ENCODE data around the gene MXRA7.

MXRA7 gene

DNA sequence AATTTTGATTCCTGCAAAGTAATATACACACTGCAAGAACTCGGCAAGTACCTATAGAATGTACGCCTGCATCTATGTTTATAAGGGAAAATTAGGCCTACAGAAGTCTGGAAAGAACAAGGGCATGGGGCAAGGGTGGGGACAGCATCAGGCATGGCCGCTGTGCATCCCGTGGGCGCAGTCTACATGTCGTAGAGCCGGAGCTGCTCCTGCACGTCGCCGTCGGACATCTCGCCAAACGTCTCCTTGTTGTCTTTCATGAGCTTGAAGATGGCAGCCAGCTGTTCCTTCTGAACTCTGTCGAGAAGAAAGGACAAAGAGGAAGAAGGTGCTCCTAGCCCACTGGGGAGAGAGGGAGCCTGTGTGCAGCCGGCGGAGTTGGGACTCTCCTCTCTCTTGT, 33.4 kb downstream of the MXRA7 start:
- no peak for DNase-seq (ENCODE audit: low read depth)

DNA sequence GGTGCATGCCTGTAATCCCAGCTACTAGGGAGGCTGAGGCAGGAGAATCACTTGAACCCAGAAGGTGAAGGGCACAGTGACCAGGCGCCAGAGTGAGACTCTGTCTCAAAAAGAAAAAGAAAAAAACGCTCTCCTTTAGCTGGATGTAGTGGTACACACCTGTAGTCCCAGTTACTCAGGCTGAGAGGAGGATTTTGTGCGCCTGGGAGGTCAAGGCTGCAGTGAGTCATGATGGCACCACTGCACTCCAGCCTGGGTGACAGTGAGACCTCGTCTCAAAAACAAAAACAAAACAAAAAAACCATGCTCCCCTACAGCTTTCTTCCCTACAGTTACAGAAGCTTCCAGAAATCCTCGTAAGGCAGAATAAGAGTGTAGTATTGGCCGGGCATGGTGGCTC, 34.1 kb downstream of the MXRA7 start:
- no peak for DNase-seq (ENCODE audit: low read depth)

DNA sequence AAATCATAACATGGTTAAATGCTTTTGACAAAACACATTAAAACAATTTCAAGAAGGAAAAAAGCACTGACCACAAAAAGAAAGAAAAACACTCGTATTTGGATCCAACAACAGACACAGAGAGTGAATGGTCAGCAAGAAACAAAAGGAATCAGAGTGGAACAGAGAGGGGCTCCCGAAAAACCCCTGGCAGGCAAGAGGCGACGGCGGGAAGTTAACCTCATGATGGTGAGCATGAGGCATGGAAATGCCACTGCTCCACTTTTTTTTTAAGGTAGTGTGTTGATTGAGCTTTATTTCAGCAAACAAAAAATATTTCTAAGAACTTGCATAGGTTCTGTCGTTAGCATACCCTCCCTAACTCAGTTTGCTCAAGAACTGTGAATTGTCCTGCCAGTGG, 35.1 kb downstream of the MXRA7 start:
- DNase-seq (ENCODE audit: low read depth), result no peak

DNA sequence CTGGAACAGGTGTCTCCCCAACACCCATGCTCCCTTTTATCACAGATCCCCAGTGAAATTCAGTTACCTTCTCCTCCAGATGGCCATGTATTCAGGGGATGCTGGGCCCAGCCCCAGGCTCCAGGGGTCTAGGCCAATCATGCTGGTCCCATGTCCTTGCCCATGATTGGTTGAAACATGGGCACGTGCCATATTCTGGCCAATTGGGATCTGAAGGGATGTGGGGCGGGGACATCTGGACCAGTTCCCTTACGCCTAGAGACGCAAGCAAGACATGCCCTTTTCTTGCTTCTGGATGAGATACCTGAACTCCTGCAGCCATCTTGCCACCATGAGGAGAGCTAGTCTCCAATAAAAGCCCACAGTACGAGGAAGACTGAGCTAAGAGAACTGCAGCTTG, 36.2 kb downstream of the MXRA7 start:
- no peak for DNase-seq (ENCODE audit: low read depth)

DNA sequence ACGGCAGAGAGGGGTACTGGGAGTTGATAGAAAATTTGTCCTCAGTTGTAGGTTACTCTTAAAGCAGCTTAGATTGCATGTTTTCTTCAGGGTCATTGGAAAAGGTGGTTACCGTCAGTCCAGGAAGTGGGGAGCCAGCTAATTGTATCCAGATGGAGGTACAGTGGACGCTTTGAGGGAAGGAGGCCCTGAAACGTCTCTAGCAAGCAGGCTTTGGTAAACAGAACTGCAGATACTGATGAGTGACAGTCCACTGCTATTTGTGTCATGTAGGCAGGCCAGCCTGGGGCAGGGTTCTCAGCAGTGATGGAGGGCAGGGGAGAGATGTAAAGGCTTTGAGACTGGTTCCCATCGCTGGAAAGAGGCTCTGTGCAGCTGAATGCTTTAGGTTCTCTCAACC, 37.0 kb downstream of the MXRA7 start:
- no peak for DNase-seq (ENCODE audit: low read depth)

DNA sequence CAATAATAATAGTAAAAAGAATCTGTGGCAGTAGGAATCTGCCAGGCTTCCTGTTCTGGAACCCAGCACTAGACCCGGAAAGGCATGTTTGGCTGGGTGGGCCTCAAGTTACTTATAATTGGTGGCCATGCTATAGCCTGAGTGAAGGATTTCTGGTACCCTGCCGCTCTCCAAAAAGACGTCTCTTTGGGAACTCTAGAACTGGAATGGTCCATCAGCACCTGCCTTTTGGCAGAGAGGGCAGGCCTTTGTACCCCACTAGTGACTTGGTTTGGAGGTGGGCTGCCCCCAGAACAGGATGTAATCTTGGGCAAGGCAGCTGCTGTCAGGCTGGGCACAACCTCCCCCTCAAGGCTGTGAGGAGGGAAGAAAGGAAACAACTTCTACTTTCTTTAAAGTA, 37.9 kb downstream of the MXRA7 start:
- DNase-seq (ENCODE audit: low read depth), result no peak

DNA sequence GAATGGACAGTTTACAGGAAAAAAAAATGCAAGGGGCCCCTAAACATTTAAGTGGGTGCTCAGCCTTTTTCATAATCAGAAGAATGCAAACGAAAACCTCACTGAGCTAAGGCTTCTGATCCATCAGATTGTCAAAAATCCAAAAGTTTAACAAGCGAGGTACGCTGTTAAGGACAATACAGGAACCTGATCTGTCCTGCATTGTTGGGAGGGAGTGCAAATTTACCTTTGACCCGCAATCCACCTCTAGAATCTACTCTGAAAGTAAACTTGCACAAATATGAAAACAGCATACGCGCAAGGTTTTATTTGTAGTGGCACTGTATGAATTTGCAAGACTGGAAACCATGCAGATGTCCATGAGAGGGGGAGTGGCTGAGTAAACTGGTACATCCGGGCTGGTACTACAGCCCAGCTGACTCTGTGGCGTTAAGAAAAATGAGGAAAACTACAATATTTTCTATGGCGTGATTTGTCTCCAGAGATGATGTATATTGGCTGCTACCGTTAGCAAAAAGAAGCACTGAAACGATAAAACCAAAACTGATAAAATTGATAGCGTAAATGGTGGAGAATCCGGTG, 38.4 kb downstream of the MXRA7 start:
- DNase-seq (ENCODE audit: low read depth), result no peak

DNA sequence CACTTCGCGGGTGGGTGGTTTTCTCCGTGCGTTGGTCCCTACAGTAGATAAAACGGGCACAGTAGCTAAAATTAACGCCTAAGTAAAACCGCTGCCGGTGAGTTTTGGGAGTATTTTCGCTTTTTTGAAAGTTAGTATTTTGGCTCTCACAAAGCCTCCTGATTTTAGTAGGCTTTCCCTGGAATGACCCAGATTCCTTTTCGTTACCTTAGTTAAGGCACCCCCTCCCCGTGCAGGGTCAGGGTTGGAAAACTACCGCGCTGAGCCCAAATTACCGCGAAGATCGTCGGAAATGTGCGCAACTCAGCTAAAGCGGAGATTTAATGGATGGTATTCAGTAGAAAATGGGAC, 38.9 kb downstream of the MXRA7 start:
- no peak for DNase-seq (ENCODE audit: low read depth)

DNA sequence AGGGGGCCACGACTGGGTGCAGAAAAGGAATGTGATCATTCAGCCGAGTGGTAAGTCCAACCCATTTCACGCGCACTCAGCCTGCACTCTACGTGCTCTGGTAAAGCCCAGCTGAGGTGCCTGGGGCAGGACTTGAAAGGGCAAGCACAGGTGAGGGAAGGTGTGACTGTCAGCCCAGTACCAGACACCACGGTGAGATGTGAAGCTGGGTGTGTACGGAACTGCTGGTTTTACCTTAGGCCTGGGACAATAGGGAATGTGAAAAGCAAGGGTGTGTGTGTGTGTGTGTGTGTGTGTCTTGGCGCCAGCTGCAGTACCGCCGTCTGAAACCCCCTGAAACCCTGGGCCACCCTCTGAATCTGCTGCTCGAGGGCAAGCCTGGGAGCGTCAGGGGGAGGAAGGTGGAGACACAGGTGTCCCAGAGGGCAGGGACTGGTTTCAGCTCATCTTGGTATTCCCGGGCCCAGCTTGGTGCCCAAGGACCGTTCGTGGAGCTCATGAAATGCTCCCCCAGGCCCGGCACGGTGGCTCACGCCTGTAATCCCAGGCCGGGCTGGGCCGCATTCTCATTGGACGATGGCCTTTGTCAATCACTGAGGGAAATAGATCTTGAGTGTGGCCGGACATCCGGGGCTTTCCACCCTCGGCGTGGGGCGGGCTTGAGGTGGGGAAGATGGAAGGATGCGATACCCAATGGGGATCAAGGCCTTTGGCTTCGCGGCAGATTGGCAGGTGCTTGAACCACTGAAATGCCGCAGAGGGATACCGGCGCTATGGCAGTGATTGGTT, 39.4 kb downstream of the MXRA7 start:
- peak; percentile 100 for DNase-seq (ENCODE audit: low read depth)

DNA sequence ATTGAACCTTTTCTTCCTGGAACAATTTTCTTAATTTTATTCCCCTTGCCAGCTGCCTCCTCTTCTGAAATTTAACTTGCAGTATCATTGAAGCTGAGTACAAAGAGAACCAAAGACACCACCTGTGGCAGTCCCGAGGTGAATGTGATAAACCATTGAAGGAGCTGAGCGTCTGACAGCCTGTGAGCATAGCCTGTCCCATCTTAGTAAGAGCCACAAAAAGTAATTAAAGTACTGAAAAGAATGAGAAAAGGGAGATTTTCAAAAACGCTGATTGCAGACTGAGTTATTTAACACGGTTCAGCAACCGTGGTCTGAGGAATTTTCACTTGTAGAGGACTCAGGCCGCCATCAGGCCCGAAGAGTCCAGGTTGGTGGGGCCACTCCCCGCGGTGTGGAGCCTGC, 40.0 kb downstream of the MXRA7 start:
- no peak for DNase-seq (ENCODE audit: low read depth)

DNA sequence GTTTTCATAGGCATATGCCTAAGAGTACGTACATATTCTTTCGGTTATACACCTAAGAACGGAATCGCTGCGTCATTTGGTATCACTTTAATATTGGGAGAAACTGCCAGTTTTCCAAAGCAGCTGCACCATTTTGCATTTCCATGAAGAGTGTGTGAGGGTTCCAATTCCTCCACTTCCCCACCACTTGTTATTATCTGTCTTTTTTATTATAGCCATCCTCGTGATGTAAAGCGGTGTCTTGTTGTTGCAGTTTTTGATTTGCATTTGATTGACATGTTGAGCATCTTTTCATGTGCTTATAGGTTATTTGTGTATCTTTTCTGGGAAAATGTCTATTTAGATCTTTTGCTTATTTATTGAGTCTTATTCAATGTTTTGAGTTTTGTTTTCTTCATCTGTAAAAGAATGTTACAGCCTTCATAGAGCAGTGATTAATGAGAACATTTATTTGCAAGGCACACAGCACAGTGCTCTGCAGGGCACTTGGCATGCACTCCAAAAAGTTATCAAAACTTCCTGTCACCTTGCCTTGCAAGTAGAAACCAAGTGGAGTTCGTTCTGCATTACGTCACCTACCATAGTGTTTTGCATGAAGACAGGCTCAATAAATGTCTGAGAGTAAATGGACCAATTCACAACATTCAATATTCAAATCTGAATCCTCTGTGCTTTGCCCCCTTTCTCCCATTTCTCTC, 40.6 kb downstream of the MXRA7 start:
- DNase-seq (ENCODE audit: low read depth), result no peak

DNA sequence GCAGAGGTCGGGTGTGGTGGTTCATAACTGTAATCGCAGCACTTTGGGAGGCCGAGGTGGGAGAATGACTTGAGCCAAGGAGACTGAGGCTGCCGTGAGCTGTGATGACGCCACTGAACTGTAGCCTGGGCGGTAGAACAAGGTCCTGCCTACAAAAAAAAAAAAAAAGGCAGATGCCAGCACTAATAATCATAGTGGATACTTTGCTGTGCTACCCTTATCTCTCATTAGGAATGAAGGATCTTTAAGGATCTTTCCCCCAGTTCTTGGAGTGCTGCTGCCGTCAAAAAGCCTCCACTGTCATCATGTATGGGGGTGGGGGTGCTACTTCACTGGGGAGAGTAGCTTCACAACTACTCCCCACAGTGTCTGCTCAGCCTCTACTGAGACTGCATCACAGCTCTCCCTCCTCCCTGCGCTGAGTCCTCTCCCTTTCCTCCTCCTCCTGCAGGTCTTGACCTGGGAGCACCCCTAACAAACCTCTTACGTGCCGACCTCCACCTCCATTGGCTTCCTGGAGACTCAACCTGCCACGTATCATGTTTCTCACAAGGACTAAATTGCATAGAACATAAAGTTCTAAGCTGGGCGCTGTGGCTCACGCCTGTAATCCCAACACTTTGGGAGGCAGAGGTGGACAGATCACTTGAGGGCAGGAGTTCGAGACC, 42.8 kb downstream of the MXRA7 start:
- DNase-seq (ENCODE audit: low read depth), result no peak

DNA sequence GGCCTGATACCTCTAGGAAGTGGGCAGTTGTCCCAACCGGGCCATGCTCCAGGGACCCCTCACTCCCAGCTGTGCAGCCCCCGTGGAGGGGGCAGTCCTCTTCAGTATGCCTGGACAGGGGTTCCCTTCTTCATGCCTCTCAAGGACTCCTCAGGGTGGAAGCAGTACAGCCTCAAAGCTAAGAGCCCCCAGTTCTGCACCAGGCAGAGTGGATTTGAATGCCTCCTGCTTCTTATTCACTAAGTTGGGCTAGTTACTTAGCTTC, 43.3 kb downstream of the MXRA7 start:
- DNase-seq (ENCODE audit: low read depth), result no peak

DNA sequence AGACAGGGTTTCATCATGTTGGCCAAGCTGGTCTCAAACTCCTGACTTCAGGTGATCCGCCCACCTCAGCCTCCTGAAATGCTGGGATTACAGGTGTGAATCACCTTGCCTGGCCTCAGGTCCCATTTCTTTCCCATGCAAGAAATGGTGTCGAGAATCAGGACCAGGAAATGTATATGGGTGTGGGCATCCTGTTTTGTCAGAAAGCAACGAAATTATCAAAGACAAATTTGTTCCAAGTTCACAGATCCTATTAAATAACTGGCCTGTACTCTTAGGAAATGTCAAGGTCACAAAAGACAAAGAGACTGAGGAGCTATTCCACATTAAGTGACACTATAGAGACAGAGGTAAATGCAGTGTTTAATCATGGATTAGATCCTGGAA, 50.1 kb downstream of the MXRA7 start:
- no peak for DNase-seq (ENCODE audit: low read depth)

DNA sequence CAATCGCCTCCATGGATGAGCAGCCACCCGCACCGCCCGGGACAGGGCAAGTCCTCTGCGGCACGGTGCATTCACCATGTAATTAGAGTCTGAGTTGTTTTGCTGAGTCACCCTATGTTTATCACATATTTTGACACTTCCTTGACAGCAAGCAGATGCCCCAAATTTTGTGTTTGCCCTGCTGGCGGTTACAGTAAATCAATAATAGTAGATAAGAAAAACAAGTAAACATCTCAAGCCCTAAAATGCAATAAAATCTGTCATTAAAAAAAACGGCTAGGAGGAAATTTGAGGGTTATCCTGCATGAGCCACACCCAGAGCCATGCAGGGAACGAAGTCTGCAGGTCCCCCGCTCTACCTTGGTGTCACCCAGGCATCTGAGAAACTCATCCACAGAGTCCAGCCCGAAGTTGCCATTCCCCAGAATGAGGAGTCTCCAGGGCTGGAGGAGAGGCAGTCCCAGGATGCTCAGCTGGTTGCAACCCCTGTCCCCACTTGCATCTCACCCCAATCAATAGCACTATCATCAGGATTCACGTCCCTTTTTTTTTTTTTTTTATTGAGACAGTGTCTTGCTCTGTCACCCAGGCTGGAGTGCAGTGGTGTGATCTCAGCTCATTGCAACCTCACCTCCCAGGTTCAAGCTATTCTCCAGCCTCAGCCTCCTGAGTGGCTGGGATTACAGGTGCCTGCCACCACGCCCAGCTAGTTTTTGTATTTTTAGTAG, 50.7 kb downstream of the MXRA7 start:
- no peak for DNase-seq (ENCODE audit: low read depth)

DNA sequence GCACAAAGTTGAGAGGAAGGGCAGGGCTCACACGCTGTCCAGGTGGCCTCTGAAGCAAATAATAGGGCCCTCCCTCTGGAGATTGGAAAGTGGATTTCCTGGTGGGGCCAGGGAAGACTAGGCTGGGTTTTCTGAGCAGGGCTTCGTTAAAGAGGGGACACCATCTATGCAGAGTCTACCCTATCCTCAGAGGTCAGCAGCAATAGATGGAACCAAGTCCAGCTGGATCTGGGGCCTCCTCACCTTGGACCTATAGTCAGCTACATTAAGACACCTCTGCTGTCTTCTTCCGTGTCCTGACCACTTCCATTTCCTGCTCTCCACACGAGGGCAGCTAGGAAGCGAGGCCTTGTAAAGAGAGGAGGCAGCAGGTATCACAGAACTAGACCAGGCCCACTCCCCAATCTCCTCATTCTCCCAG, 52.5 kb downstream of the MXRA7 start:
- DNase-seq (ENCODE audit: low read depth), result no peak

DNA sequence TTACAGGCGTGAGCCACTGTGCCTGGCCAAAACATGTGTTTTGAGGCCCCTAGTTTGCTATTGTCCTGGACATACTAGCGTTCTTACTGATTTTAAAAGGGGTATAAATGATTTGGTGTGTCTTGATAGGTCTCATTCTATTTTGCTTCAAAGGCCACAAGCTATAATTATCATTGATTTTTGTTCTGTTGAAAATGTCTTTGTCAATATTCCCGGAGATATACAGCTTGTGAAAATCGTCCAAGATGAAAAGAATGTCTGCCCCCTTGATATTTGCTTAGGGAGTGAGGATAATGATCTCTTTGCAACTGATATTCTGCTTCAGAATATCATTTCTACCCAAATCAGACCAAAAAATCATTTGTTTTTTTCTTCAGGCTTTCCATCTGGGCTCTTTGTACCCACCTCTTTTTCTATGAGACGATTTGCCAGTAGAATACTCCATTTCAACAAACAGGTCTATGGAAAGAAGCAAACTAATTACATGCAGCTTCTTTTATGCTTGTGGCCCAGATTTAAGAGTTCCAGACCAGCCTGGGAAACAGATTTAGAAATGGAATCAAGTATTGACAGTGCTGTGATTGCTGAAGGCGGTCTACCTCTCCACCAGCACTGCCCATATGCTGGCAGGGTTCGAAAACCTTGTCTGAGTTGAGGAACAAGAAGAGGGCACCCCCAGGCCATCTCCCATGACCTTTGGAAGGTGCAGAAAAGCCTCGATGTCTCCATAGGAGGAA, 53.1 kb downstream of the MXRA7 start:
- DNase-seq (ENCODE audit: low read depth), result no peak

DNA sequence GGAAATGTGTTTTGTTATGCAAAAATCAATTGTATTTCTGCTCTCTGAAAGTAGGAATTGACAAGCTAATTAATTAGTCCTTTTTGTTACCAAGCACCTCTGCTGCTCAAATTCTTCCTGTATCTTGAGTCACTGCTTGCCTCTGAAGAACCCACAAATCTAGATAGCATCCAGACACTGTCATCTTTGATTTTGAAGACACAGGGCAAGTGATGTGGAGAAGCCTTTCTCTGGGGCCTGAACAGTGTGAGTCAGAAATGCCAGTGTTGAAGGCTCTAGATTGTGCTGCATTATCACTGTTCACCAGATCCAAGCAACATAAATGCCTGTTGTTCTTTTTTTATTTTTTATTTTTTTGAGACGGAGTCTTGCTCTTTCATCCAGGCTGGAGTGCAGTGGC, 56.4 kb downstream of the MXRA7 start:
- DNase-seq (ENCODE audit: low read depth), result no peak

DNA sequence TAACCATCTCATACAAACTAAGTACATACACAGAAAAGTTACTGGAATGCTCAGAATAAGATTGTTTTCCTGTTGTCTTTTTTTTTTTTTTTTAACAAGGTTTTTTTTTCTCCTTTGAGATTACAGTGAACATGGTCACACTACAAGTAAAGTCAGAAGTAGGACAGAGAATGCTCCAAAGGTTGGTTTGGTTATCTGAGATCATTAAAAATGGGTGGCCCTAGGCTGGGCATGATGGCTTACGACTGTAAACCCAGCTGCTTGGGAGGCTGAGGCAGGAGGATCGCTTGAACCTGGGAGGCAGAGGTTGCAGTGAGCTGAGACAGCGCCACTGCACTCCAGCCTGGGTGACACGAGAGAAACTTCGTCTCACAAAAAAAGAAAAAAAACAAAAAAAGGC, 60.3 kb downstream of the MXRA7 start:
- no peak for DNase-seq (ENCODE audit: low read depth)

DNA sequence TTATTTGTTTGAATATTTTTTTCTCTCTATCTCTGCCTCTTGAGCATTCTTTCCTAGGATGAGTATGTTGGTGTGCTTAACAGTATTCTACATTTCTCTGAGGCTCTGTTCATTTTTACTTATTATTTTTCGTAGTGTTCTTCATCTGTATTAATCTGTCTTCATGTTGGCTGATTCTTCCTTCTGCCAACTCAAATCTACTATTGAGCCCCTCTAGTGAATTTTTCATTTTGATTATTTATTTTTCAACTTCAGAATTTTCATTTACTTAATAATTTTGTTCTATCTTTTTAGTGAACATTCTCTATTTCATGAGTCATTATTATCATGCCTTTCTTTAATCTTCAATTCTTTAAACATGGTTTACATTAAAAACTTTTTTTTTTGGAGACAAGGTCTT, 64.1 kb downstream of the MXRA7 start:
- DNase-seq (ENCODE audit: low read depth), result no peak

DNA sequence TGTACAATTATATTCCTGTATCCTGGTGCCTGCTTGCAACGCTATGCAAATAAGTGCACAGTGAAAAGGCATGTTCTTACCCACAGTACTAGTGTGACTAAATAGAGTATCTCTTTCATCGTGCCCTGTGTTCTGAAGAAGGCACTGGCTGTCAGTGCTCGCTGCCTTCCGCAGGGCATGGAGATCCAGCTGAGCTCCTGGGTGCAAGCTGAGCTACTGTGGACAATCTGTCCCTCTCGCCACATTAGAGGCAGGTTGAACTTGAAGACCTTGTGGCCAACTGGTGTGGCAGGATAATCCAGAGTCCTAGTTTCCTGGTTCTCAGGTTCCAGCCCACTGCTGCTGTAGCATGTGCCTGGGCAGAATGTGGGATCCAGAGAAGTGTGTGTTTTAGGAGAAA, 65.3 kb downstream of the MXRA7 start:
- no peak for DNase-seq (ENCODE audit: low read depth)

DNA sequence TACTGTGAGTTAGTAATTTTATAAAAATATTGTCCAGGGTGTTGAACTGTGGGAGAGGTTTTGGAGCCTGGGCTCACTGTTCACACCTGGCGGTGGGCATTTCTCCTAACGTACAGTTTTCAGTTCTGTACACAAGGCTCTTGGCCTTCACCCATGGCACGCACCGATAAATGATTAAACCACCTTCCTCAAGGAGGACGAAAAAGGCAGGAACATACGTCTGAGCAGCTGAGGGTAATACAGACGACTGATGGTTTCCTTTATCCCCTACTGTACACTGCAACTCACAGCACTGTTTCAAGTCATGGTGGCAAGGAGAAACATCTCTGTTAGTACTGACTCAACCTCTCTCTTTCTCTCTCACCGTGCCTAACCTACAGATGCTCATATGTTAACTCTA, 65.8 kb downstream of the MXRA7 start:
- DNase-seq (ENCODE audit: low read depth), result no peak

All from non-pigmented ciliary epithelial cell (primary cell).